IPS-18c (cell line): ENCODE measurements around the gene SSTR5.

Experiments used
- H3K4me3 ChIP-seq: 2 replicates; pipeline ENCODE4 v1.7.0; 2013; ENCODE audit warnings: low read depth, mild to moderate bottlenecking, low read length, moderate library complexity; ENCODE audit not compliant: insufficient read depth
- H3K9me3 ChIP-seq: one replicate; pipeline ENCODE4 v1.6.1; 2013; ENCODE audit warnings: mild to moderate bottlenecking, low read length, moderate library complexity; ENCODE audit not compliant: control insufficient read depth, insufficient read depth

The SSTR5 gene

DNA sequence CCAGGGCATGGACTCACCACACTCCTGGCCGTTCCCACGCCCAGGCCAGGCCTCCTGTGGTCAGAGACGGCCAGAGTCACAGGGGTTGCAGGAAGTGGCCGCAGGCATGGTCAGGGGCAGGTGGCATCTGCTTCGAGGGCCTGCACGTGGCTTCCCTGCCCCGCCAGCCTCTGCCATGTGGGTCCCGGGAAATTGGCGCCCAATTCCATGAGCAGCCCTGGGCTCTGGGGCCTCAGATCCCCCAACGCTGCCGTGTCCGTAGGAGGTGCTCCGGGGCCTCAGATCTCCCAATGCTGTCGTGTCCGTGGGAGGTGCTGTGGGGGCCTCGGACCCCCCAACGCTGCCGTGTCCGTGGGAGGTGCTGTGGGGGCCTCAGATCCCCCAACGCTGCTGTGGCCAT lies 9.7 kb upstream of the SSTR5 start:
- H3K4me3 ChIP-seq, result no peak overlapping the region
- H3K9me3 ChIP-seq, result no peaks in the 10 kb centered on the region

DNA sequence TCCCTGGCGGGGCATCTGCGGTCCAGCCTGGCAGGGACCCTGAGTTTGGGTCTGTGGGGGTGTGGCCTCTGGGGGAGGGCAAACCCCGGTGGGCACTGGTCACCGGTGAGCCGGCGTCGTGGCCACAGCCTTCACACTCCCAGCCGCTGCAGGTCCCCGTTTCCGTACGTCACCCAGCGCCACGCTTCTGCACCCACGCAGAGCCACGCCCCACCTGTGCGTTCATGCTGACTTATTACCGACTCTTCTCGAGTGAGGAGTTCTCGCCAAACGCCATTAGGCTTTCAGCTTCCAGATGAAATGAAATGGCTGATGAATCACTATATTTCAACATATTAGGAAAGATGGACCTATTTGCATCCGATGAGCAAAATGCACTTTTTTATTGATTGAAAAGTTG lies 8.8 kb upstream of the SSTR5 start:
- no peaks in the 10 kb centered on the region for H3K9me3 ChIP-seq

DNA sequence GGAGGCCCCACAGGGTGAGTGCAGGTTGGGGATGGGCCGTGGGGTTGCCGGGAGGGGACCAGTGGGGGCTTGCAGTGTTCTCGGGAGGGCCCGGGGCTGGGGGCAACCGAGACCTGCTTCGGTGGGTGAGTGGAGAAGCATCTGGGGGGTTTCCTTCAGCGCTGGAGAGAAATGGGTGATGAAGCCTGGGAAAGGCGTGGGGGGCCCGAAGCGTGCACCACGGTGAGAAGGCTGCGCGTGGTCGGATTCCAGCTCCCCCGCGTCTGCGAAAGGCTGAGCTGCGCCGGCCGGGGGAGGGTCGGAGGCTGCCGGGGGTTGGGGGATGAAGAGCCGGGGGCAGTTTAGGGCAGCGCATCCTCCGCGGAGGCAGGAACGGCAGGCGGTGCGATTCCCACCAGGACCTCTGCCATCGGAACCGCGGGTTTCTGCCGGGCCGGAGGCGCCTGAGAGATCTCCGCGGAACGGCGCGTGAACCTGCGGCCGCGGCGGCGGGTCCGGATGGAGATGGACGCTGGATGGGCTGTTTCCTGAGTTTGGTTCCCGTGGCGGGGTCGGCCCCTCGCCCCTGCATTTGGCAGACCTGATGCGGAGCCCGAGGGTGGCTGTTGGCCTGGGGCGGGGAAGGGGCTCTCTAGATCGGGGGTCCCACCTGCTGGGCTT lies 6.9 kb upstream of the SSTR5 start:
- Histone ChIP-seq H3K9me3 (no peaks in the 10 kb centered on the region), H3K4me3 (no peak overlapping the region)

More for the DNA sequence above, 8.8 kb upstream of the SSTR5 start:
- H3K4me3 ChIP-seq, result no peak overlapping the region

DNA sequence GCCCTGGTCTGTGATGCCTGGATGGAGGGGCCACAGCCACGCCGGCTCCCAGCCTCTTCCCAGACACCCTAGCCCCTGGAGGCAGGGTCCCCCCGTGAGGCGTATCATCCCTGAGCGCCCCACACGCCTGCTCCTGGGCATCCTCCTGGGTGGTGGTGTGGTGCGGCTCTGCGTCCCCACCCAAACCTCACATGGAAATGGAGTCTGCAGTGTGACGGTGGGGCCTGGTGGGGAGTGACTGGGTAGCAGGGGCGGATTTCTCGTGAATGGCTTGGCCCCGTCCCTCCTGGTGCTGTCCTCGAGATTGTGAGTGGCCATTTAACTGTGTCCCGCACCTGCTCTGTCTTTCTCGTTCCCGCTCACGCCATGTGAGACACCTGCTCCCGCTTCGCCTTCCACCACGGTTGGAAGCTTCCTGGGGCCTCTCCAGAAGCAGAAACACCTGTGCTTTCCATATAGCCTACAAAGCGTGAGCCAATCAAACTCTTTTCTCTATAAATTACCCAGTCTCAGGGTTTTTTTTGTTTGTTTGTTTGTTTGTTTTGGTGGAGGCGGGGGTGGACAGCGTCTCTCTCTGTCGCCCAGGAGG lies 5.9 kb upstream of the SSTR5 start:
- Histone ChIP-seq H3K9me3 (no peaks in the 10 kb centered on the region), H3K4me3 (no peak overlapping the region)

DNA sequence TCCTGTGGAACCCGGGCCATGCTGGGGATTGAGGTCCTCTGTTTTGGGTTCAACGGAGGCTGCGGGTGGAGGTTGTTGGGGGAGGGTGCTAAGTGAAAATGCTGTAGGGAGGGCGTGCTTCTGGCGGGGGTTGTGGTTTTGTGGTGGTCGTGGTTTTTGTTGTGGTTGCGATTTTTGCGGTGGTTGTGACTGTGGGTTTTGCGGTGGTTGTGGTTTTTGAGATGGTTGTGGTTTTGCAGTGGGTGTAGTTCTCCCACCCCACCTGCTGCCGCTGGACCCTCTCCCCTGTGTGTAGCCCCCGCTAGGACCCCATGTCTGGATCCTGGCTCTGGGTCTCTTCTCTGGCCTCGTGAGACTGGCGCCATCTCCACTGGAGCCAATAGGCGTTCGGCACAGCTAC lies 4.9 kb upstream of the SSTR5 start:
- no peak overlapping the region for H3K4me3 ChIP-seq
- no peaks in the 10 kb centered on the region for H3K9me3 ChIP-seq

DNA sequence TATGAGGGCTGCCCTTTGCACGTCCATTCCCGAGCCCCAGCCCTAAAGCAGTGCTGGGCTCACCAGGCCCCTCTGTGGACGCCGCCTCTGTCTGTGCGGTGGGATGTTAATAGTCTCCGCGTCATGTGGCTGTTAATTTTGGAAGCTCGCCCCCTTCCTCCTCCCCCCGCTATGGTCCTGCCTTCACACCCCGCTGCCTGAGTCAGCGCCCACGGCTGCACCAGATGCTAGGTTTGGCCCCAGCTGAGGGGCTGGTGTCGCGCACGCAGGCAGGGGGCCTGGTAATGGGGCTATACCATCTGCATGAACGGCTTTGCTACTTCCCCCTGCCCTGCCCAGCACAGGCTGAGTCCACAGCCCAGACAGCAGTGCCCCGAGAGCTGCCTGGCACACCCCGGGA lies 4.1 kb upstream of the SSTR5 start:
- no peak overlapping the region for H3K4me3 ChIP-seq
- H3K9me3 ChIP-seq, result no peaks in the 10 kb centered on the region

DNA sequence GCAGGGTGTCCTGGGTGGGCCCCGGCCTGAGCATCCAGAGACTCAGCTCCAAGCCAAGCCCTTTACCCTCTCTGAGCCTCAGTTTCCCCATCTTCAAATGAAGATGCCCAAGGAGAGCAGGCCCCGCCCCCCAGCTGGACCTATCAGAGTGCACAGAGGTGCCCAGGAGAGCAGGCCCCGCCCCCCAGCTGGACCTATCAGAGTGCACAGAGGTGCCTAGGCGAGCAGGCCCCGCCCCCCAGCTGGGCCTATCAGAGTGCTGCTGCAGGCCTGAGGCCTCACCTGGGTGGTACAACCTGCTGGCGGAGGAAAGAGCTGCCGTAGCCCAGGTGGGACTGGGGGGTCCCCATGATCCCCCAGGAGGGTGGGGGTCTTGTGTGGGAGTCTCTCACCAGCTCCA lies 3.4 kb upstream of the SSTR5 start:
- Histone ChIP-seq H3K4me3 (no peak overlapping the region), H3K9me3 (no peaks in the 10 kb centered on the region)

DNA sequence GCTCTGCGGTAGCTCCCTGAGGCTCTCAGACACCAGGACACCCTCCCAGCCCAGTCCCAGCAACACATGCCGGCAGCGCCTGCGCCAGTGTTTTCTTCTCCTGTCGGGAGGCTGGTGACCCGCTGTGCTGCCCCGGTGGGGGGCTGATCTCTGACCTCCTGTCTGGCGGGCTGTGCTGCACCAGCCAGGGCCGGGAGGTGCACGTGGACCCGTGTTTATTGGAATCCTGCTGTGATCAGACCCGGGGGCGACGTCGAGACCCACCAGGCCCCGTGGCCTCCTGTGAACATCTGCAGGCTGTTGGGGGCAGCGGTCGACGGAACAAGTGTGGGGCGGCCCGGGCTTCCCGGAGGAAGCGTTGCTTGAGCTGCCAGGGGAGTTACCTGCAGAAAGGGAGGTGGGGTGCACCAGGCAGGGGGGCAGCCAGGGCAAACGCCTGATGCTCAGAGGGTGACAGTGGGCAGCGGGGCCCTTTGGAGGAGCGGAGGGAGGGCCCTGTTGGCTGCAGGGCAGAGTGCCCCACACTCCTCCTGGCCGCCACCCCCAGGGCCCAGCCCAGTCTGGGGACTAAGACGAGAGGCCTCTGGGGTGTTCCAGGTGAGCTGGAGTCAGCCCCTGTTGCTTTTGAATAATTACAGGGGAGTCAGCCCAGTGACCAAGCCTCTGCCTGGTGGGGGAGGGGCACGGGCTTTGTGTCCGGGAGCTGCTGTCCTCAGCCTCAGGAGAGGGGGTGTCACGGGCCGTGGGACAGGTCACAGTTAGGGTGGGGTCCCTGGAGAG lies 2.3 kb upstream of the SSTR5 start:
- Histone ChIP-seq H3K9me3 (no peaks in the 10 kb centered on the region), H3K4me3 (no peak overlapping the region)

DNA sequence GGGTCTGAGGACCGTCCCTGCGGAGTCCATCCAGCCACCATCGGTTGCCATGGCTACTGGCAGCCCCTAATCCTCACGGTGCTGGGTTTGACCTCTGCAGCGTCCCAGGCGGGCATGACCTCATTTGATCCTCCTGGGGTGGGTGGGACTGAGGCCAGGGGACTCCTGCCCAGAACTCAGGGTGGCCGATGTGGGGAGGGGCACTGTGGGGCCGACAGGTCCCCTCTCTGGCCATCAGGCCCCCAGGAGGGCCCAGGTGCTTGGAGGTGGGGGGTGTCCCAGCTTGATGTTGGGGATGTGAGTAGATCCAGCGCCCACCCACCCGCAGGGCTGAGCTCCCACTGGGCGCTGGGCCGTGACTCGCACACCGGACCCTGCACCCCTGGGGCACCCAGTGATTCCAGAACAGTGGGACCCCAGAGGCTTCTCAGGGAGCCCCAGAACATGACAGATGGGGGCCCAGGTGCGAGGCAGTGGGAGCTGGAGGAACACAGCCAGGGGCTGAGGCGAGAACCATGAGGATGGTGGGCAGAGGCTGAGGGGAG lies 1.6 kb upstream of the SSTR5 start:
- H3K9me3 ChIP-seq, result no peaks in the 10 kb centered on the region
- no peak overlapping the region for H3K4me3 ChIP-seq

DNA sequence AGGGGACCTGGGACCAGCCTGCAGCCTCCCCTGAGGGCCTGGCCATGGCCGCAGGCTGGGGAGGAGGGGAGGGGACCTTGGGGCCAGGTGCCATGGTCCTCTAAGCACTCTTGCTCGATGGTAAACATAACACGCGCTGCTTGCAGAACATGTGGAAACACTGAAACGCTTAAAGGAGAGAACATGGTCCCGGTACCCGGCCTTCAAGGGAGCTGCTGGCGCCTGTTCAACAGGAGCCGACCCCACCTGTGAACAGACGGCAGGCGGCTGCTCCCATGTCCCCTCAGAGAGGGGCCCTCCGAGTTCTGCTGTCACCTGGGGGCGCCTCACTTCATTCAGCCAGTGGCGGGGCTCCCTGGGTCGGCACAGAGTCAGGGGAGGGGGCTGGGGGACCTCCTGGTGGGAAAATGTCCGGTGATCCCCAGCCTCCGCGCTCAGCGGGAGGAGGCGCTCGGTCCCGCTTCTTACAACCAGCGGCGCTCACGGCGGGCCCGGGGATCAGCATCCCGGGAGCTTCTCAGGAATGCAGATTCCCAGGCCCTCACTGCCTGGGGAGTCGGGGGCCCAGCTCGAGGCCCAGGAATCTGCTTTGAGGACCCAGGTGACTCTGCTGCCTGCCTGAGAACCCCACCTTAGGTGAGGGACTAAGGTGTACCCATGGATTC lies 854 bp upstream of the SSTR5 start:
- Histone ChIP-seq H3K4me3 (no peak overlapping the region), H3K9me3 (no peaks in the 10 kb centered on the region)

DNA sequence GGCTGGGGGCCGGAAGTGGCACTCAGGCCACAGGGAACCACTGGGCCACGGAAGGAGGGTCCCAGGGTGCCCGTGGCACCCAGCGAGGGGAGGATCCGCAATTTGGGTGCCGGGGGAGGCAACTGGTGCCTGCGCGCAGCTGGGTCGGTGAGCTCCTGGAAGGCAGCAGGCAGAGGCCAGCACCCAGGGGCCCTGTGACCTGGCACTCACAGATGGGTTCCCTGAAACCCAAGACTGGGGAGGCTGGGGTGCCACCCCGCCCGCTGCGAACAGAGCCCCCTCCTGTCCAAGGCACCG lies 663 bp downstream of the SSTR5 start:
- Histone ChIP-seq H3K4me3 (no peak overlapping the region), H3K9me3 (no peaks in the 10 kb centered on the region)

DNA sequence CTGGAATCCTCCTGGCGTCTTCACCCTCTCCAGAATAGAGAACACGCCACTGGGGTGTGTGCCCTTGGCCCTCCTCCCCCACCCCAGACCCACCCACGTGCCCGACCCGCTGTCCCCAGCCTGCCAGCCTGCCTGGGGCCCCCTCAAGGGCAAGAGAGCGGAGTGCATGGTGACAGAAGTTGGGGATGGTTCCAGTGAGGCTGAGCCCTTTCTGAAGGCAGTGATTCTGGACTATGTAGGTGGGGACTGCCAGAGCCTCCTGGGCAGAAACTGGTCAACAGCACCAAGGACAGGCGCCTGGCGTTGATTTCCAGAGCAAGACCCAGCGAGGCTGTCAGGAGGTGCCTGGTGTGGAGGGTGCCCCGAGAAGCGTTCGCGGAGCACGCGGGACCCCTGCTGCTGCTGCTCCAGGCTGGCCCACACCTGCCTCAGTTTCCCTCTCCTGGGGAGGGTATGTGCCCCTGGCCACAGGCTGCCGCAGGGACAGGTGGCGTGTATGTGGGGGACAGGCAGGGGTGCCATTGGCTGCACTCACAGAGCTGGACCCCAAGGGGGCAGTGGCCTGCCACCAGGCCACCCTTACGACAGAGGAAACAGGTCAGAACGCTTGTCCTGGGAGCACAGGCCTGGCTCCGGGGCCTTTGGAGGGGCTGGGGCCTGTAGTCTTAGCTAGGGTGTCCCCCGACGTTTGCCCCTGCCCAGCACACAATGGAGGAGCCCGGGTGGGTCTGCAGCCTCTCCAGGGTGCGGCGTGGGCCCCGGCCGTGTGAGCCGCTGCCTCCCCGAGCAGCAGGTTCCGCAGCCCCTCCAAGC lies 1.2 kb downstream of the SSTR5 start:
- no peak overlapping the region for H3K4me3 ChIP-seq
- H3K9me3 ChIP-seq, result no peaks in the 10 kb centered on the region

DNA sequence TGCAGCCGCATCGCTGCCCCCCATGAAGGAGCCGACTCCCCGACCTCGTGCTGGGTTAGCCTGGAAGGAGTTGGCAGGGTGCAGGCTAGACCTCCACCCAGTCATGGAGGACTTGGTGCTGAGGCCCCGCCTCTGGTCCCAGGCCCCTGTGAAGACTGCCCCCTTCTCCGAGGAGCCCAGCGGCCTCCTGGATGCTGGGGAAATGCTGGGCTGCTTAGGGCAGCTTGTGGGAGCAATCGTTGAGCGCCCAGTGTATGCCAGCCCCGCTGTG lies 1.8 kb downstream of the SSTR5 start:
- Histone ChIP-seq H3K9me3 (no peaks in the 10 kb centered on the region), H3K4me3 (no peak overlapping the region)

DNA sequence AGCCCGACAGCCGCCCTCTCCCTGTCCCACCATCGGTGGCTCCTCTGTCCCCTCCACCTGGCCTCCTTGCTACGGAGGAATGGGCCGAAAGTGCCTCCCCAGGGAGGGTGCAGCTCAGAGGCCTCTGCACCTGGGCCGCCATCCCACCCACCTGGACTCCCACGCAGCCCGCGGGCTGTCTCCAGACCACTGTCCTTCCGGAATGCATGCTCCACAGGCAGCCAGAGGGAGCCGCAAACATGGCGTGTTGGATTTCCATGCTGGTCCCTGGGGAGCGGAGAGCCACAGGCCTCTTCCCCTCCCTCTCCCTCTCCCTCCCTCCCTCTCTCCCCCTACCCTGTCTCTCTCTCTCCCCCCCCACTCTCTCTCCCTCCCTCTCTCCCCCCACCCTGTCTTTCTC lies 3.0 kb downstream of the SSTR5 start:
- H3K4me3 ChIP-seq, result no peak overlapping the region
- H3K9me3 ChIP-seq, result peaks cover 2% of the 10 kb centered on the region

DNA sequence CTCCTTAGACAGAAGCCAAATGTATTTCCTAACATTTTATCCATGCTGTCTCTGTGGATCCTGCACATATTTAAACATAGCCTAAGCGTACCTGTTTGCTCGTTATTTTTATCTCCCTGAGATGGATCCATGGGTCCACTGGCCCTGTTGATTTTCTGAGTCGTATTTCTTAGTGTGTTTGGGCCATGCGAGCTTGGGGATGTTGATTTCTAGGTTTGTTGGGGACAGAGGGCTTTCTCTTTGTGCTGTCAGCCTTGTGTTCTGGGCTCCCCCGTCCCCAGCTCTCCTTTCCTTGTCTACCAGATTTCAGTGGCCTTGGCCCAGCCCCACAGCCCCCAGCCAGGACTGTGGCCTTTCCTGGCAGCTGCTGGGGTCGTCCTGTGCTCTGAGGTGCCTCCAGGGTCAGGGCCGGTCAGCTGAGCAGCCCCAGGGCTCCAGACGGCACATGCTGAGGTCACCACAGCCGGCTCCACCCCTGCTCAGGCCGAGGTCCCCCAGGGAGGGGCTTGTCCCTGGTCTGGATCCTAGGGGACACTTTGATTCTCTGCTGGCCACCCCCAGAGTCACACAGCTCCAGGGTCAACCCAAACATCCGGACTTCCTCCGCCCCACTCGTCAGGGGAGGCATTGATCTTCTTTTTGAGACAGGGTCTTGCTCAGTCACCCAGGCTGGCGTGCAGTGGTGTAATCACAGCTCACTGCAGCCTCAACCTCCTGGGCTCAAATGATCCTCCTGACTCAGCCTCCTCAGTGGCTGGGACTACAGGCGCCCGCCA lies 4.4 kb downstream of the SSTR5 start:
- H3K9me3 ChIP-seq, result peaks cover 4% of the 10 kb centered on the region
- no peak overlapping the region for H3K4me3 ChIP-seq

DNA sequence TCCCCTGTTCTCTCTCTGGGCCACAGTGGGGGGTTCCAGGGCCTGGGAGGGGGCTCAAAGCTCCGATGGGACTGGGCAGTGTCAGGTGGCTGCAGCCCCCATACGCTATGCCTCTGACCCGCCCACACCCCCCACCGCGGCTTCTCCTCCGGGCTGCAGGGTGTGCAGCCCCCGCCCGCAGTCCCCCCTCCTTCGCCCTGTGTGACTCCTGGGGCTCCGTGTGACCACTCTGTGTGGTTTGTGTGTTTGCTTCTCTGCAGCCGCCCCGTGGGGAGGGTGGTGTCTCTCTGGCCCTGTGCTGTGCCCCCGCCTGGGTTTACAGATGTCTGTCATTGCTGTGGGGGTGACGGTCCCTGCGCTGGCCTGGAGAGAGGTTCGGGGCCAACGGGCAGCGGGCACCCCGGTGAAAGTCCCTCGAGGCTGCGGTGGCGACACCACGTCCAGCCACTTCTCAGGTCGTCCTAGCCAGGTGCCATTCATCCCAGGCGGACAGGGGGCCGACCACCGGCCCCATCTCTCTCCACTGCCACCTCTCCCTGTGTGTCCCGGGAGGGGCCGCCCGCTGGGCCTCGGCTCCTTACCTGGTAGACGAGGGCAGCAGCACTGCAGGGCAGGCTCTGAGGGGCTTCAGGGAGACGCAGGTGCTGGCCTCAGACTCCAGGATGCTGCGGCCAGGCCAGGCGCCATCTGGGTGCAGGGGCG lies 5.5 kb downstream of the SSTR5 start:
- Histone ChIP-seq H3K9me3 (peaks cover 4% of the 10 kb centered on the region), H3K4me3 (no peak overlapping the region)
